IPS DF 4.7 (cell line): Measurements from ENCODE around the gene ICE1.
"Not testable (repeated sequence)": the region's sequence is repeated elsewhere in the genome, so short reads cannot be mapped to it uniquely, and the experiment has no call there.

Experiments
- DNase-seq: peaks from one replicate; pipeline ENCODE4 v3.0.0-alpha.2; 2013; ENCODE audit warnings: low spot score; ENCODE audit errors: extremely low read depth

ICE1 gene, protein sequence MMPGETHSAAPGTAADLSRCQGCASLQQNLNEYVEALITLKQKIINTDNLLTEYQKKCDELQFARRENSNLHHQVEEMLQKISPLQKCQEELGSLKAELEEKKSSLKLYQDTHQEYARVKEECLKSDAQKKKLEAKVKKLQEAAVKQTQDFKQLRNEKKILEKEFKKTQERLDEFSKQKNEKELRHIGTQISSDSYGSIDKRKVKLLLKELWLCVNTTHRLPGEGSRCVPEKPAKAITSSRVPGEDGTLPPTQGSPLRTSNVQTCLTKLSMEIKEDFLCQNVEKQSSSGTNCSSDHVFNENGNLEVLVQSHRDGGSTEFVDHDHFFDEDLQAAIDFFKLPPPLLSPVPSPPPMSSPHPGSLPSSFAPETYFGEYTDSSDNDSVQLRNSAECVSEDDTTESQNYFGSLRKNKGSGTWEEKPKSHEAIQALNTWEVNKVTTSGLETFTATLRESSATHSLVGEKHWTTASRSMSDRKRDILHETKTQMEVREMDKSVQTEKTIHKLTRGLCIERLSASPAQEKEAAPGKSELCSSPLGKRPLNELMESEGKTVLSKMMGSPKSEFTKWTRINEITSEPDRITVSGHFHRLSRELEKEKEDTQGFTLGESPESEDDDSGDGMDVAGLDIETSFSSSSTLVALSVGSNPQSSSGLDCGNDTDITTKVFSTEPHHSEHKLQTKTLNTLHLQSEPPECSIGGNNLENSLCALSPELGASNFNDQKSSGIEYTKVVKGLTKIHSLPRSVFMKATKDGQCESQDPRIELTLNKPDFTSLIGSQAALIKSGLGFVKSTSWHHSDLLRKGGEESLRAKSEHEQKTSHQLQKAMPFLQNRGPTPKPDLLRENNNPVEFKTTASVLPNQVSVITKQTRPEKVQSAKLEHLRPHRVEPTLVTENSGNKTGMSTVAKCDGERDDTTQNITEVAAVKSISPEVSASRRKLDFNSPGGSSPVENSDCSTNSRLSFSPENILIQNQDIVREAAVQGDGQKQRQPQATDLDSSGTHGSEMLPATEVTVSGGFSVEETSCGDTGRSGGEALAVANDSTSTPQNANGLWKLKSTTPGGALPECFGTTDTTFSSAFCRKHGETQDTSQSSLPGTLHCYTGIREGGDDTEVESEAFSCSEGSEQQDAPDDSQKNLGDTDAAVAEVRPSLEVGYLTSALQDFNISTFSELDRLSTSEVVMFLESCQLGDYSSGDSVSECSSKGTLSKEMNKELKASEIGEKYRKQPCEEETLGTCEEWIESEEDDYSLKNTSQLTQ (N-terminal part only)

DNA sequence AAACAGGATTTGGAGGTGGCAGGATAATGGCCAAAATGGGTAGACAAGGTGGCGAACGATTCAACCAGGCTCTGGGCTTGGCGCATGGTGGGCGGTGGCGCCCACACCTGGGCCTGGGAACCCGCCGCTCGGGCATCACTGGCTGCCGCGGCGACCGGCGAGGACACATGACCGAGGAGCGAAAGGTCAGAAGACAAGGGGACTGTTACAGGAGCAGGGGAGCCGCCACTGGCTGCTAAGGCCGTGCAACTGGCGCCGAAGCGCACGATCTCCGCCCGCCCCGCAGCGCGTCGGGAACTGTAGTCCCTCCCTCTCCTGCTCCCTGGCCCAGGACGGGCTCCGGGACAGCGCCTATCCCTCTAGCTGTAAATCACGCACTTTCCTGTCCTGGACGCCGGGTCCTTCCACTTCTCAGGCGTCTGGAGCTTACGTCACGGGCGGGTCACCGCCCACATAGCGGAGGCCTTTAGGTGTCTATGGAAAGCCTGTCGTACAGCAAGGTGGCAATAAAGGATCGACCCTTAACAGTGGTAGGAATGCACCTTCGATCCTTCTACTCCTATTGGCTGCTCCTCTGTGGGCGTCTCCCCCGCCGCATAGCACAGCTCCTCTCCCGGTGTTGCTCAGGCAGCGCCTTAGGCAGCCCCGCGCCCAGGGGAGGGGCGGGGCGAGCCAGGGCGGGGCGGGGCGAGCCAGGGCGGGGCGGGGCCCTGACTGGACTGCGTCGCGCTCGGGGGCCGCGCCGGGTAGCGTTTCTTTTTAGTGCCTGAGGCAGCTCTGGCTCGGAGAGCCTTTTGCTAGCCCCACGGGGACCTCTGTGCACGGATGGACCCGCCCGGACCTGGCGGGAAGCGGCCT is at the start of gene ICE1:
Gene ICE1 (plus strand): TSS at position 717 of the 858 bp plus-strand sequence. CDS start 239 bp downstream, outside the sequence.
- peak; percentile 91 for DNase-seq

DNA sequence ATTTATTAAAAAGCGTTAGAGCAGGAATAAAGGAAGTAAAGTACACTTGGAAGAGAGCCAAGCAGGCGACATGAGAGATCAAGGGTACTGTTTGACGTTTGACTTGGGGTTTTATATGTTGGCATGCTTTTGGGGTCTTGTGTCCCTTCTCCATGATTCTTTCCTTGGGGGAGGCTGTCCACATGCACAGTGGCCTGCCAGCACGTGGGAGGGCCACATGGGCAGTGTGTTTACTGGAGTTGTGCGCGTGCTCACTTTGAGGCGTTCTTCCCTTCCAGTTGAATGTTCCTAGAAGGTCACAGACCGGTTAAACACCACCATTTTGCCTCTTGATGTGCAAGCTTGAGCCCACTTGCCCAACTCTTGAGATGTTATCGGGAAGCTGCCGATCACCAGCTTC is 49.5 kb upstream of the ICE1 start:
- no peak for DNase-seq

- no peak for DNase-seq
Measured at GRCh38 chr5:5373351-5373989, 49.0 kb upstream of the ICE1 start.

GRCh38 chr5:5374009-5374715 is 48.3 kb upstream of the ICE1 start:
- no peak for DNase-seq

DNA sequence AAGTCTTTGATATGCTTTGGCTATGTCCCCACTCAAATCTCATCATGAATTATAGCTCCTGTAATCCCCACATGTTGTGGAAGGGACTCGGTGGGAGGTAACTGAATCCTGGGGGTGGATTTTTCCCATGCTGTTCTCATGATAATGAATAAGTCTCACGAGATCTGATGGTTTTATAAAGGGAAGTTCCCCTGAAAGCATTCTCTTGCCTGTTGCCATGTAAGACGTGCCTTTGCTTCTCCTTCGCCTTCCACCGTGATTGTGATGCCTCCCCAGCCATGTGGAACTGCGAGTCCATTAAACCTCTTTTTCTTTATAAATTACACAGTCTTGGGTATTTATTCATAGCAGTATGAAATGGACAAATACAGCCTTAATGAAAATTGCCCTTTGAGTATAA is 44.7 kb upstream of the ICE1 start:
- DNase-seq, result no peak

- no peak for DNase-seq
Measured at GRCh38 chr5:5378531-5378930, 43.9 kb upstream of the ICE1 start.

- no peak for DNase-seq
Measured at GRCh38 chr5:5380298-5380697, 42.2 kb upstream of the ICE1 start.

DNA sequence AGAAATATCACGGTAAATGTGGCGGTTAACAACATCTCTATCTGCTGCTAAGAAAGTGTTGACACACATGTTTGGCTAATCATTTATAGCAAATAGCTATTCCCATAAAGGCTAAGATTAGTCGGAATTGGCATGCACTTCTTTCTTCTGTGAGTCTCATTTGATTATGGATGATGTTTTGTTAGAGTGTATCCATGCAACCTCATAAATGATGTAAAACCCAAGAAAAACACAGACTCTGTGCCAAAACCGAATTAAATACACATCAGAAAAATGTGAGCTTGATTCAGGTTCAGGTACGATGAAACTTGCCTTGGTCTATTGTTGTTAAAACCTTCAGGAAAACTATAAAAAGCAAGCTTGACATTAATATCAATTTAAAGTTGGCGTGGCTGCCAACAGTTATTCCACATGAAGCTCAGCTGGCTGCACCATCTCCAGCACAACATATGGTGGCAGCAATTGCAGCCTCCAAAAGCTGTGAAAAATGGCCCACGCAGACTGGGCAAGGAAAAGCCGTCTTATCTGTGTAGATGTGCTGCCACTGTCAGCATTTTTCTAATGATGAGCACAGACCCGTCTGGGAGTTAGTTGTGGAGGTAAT is 41.1 kb upstream of the ICE1 start:
- DNase-seq, result no peak

DNA sequence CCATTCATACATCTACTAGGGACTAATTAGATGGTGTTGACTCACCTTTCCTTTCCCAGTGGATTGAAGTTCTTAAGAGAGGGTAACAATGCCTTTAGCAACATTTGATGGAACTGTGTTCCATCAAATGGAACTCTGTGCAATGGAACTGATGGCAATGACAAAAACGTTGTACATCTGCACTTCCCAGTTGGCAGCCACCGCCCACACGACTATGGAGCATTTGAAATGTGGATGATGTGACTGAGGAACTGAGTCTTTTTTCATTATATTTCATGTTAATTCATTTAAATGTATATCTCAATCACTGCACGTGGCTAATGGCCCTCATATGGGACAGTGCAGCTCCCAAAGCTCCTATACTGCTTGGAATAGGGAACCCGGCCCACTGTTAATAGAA is 39.0 kb upstream of the ICE1 start:
- DNase-seq, result no peak

- no peak for DNase-seq
Measured at GRCh38 chr5:5384660-5385330, 37.7 kb upstream of the ICE1 start.

GRCh38 chr5:5385331-5385662 is 37.2 kb upstream of the ICE1 start:
- no peak for DNase-seq

DNA sequence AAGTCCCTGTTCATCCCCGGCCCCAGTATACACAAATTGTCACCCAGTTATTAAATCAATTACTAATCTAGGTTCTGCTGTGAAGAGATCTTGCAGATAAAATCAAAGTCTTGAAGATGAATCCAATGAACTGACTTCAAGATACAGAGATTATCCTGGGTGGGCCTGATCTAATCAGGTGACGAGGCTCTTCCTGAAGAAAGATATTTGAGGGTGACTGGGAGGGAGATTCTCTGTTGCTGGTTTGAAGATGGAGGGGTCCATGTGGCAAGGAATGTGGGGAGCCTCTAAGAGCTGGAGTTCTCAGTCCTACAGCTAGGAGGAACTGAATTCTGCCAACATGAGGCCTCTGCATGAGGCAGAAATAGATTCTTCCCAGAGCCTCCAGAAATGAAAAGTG is 36.1 kb upstream of the ICE1 start:
- DNase-seq, result no peak

- DNase-seq, result no peak
Measured at GRCh38 chr5:5387192-5387591, 35.3 kb upstream of the ICE1 start.

DNA sequence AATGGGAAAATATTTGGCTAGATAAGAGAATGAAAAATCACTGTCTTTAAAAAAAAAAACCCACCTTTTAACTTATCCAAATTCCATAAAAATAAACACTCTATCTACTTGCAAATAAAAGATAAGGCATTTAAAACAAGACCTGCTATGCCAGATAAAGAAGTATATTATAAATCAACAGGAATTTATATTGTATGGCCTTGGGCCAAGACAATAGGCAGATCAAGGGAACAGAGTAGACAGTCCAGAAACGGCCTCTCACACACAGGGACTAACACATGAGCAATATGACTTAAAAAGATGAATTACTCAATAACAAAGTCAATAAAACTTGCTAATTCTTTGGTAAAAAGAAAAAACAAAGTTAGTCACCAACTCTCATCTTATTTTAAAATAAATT is 34.7 kb upstream of the ICE1 start:
- no peak for DNase-seq

DNA sequence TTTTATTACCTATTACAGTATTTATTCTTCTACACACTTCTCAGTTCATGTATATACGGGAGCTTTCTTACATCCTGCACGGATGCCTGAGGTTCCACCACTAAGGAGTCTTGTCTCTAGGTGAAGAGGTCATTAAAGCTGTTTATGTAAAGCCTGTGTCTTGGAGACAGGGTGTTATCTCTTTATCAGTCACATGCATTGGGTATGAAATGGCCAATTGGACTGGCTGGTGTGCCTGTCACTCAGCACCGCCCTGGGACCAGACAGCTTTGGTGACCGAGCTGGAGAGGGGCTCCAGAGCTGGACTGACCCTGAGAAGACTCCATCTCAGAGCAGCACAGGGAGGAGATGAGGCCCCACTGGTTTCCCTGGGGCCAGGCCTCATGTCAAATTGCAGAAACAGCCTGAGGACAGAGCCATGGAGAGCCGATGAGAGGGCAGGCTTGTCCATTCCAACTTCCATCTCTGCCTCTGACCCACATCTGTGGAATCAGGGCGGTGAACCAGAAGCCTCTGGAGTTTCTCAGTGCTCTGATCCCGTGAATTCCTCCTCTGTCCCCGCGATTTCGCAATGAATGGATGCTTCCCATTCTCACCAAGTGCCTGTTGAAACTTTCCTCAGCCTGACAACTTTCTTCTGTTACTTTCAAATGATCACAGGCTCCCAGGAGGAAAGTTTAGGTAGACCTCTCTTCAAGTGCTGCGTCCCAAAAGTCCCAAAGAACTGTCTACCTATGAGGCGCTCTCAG is 32.2 kb upstream of the ICE1 start:
- DNase-seq, result not testable (repeated sequence)

DNA sequence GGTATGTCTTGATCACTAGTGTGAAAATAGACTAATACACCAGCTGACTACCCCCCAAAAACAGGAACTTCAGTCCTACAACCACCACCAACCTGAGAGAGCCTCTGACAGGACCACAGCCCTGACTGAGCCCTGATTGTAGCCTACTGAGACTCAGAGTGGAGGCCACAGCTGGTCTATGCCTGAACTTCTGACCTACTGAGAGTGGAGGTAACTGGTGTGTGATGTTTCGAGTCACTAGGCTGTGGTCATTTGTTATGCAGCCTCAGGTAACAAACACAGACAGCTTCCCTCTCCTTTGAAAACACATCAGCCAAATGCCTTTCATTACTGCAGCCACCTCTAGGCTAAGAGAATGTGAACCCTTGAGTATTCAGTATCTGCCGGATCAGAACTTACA is 30.0 kb upstream of the ICE1 start:
- not testable (repeated sequence) for DNase-seq

DNA sequence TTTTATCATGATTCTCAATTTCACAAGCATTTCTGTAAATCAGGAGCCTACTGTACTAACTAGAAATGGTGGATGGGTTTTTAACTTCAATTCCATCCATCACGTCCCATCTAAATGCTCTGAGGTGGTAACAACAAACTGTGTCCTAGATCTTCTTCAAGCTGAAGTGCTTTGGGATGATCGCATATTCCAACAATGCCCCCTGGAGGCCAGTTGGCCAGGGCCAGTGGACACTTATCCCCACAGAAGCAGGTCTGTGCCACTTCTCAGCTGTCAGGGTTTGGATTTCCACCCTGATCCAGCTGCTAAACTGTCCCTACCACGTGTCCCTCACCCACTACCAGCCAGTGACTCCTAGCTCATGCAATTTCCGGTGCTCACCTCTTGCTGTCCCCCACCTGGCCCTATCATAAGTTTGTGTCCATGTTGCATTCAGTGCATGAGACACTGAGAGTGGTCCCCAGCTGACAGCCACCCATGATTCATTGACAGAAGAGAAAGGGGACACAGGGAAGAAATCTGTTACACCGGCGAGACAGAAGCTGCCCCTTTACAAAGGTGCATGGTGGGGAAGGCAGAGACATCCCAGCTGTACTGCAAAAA is 28.0 kb upstream of the ICE1 start:
- DNase-seq, result not testable (repeated sequence)

- not testable (repeated sequence) for DNase-seq
Measured at GRCh38 chr5:5395093-5395492, 27.4 kb upstream of the ICE1 start.
